D721Med (cell line): ENCODE results near the gene JPT2.

Experiments used
- DNase-seq: peaks from one replicate; pipeline ENCODE4 v3.0.0; 2011; ENCODE audit warnings: low spot score; ENCODE audit not compliant: insufficient read length
- FAIRE-seq: peaks from 2 replicates; lab custom pipeline; 2011; peaks lifted over from hg19 to GRCh38; lab: Jason Lieb, UNC
- TF ChIP-seq, protein P1 (sequence below): IDR thresholded peaks from 2 replicates; pipeline ENCODE4 v1.5.1; 2012; ENCODE audit warnings: mild to moderate bottlenecking, control low read depth; ENCODE audit not compliant: insufficient read depth; ENCODE audit errors: missing control alignments

JPT2 gene

DNA sequence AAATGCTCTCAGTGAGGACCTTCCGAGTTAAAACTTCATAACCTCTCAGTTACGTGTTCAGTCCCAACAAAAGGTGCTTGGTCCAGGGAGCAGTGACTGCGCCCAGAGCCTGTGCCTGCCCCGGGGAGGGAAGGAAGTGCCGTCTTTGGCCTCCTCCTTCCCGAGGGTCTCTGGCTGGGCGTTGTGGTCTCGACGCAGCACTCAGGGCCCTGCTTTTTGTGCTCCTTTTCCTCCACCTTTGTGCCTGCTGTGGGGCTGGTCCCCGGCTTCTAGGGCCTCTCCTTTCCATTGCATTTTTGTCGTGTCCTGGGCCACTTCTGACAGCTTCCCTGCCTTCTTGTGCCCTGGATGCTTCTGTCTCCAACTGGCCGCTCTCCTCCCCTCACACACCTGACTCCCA is 36.8 kb upstream of the JPT2 start:
- TF ChIP-seq, protein P1, sequence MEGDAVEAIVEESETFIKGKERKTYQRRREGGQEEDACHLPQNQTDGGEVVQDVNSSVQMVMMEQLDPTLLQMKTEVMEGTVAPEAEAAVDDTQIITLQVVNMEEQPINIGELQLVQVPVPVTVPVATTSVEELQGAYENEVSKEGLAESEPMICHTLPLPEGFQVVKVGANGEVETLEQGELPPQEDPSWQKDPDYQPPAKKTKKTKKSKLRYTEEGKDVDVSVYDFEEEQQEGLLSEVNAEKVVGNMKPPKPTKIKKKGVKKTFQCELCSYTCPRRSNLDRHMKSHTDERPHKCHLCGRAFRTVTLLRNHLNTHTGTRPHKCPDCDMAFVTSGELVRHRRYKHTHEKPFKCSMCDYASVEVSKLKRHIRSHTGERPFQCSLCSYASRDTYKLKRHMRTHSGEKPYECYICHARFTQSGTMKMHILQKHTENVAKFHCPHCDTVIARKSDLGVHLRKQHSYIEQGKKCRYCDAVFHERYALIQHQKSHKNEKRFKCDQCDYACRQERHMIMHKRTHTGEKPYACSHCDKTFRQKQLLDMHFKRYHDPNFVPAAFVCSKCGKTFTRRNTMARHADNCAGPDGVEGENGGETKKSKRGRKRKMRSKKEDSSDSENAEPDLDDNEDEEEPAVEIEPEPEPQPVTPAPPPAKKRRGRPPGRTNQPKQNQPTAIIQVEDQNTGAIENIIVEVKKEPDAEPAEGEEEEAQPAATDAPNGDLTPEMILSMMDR: no peak
- no peak for FAIRE-seq

DNA sequence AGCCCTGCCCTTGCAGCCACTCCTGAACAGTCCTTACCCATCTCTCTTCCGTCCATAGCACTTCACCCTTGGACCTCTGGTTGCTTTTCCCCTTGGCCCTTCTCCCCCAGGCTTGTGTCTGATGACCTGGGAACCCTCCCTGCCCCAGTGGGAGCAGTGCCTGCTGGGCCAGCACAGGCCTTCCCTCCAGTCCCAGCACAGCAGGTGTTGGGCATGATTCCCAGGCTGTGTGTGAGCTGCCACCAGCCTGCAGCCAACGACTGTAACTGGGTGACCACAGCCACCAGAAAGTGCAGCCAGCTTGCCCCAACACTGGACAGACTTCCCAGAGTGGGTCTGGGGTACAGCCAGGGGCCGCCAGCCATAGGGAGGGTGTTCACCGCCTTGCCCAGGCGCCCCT is 35.9 kb upstream of the JPT2 start:
- TF ChIP-seq, protein P1: no peak
- DNase-seq (no peak), FAIRE-seq (no peak)

More for the DNA sequence above, 36.8 kb upstream of the JPT2 start:
- no peak for DNase-seq

DNA sequence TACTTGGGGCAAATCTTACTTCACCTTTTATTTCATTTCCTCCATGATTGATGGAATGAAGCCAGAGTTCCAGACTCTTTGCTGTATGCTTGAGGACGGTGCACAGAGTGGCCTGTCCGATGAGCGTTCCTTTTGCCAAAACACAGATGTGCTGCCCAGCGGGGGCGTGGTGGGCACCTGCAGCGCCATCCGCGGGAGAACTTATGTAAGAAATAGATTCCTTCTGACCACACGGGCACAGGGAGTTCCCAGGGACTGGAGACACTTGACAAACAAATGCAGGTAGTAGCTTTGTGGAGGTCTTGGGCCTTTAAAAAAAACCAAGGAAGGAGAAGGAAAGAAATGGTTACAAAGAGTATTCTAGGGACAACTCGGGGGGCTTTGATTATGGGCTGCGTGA is 35.3 kb upstream of the JPT2 start:
- DNase-seq (no peak), FAIRE-seq (no peak)
- TF ChIP-seq, protein P1: no peak

DNA sequence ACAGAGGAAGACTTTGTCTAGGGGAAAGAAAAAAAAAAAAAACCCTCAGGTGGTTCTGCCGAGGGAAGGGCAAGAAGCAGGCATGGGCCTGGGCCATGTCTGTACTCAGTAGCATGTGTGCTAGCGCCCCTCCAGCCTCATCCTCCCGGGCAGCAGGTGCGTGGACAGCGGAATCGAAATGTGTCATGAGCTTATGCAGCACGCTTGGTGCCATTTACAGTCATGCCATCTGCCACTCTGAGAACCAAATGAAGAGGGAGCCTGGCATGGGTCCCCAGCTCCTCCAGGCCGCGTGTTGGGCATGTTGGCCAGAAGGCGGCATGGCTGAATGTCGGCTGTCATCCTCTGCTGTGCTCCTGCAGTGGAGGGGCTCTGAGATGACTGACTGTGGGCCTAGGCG is 34.6 kb upstream of the JPT2 start:
- FAIRE-seq (no peak), DNase-seq (no peak)
- TF ChIP-seq, protein P1: no peak

DNA sequence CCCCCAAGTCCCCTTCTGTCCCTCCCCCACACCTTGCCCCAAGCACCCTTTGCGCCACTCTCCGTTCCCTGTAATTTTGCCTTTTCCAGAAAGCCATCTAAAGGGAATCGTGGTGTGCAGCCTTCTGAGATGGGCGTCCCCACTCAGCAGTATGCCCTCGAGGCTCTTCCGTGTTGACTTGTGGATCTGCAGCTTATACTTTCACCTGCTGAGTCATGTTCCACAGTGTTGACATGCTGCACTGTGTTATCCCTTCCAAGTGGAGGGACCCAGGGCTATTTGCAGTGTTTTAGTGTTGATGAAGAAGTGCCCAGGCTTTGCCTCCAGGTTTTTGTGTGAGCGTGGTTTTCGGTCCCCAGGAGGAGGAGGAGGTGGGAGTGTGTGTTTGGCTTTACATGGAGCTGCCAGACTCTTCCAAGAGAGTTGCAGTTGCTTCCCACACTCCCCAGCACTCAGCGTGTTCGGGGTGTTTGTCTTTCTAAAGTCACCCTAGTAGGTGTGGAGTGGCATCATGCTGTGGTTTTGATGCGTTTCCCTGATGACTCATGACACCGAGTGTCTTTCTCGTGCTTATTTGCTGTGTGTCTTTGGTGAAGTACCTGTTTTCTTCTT is 32.1 kb upstream of the JPT2 start:
- no peak for DNase-seq
- FAIRE-seq: no peak
- TF ChIP-seq, protein P1: no peak

DNA sequence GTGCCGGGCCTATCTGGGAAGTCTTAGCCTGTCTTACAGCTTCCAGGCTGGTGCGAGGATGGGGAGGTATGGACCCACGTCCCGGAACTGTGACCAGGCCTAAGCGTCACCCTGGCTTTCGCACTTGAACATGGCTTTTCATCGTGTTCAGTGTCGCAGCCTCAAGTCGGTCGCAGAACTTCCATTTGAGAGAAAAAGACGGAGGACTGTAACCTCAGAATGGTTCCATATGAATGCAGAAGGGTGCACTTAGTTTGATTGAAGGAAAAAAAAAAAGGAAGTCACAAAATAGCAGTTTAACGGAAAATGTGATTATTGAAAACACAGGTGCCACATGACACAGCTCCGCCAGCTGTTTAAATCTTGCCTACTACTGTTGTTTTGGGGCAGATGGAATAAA is 30.2 kb upstream of the JPT2 start:
- TF ChIP-seq, protein P1: no peak
- no peak for FAIRE-seq
- DNase-seq: no peak

DNA sequence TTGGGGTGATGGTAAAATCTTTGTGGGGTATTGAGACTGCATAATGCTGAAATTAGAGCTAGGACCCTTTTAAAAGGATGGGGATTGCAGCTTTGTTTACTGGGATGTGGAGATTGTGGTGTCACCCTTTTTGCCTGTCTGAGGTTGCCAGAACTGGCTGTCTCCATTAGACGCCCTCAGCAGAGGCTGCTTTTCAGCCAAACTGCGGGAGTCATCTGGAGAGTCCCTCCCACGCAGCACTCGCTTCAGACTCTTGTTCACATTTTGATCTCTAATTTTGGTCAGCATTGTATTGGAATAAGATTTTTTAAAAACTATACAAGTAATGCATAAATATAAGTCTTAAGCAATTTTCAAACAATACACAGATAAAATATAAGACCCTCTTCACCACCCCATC is 27.9 kb upstream of the JPT2 start:
- FAIRE-seq (no peak), DNase-seq (no peak)
- TF ChIP-seq, protein P1: no peak
